C4-2B (cell line): ENCODE data around the gene KCNJ15.

Experiments used
- H3K27ac ChIP-seq: fragments of 450-650 bp; 2 replicates; pipeline ENCODE4 v1.5.1; 2017
- ZFX ChIP-seq: fragments of 450-650 bp; IDR thresholded peaks from 2 replicates; pipeline ENCODE4 v1.6.1; 2017
- TF ChIP-seq, protein P1 (sequence below): fragments of 450-650 bp; conservative IDR thresholded peaks from 2 replicates; pipeline ENCODE4 v1.5.1; 2017; ENCODE audit warnings: mild to moderate bottlenecking

The KCNJ15 gene

DNA sequence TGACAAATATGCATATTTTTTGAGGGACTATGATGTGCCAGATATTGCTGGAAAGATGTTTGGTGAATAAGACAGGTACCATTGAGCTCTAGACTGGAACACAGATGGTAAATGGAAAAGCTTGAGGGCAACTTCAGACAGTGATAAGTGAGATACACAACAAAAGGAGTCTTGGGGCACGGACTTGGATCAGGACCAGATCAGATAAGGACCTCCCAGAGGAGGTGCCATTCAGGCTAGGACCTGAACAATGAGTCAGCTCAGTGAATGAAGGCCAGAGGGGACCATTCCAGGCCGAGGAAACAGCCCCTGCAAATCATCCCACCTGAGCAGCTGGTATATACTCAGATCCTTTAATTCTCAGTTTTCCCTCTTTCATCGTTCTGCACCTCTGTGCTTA, 1.8 kb upstream of the KCNJ15 start:
- TF ChIP-seq, protein P1, sequence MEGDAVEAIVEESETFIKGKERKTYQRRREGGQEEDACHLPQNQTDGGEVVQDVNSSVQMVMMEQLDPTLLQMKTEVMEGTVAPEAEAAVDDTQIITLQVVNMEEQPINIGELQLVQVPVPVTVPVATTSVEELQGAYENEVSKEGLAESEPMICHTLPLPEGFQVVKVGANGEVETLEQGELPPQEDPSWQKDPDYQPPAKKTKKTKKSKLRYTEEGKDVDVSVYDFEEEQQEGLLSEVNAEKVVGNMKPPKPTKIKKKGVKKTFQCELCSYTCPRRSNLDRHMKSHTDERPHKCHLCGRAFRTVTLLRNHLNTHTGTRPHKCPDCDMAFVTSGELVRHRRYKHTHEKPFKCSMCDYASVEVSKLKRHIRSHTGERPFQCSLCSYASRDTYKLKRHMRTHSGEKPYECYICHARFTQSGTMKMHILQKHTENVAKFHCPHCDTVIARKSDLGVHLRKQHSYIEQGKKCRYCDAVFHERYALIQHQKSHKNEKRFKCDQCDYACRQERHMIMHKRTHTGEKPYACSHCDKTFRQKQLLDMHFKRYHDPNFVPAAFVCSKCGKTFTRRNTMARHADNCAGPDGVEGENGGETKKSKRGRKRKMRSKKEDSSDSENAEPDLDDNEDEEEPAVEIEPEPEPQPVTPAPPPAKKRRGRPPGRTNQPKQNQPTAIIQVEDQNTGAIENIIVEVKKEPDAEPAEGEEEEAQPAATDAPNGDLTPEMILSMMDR = no peak
- no peak for TF ChIP-seq ZFX
- no peak overlapping the region for H3K27ac ChIP-seq

DNA sequence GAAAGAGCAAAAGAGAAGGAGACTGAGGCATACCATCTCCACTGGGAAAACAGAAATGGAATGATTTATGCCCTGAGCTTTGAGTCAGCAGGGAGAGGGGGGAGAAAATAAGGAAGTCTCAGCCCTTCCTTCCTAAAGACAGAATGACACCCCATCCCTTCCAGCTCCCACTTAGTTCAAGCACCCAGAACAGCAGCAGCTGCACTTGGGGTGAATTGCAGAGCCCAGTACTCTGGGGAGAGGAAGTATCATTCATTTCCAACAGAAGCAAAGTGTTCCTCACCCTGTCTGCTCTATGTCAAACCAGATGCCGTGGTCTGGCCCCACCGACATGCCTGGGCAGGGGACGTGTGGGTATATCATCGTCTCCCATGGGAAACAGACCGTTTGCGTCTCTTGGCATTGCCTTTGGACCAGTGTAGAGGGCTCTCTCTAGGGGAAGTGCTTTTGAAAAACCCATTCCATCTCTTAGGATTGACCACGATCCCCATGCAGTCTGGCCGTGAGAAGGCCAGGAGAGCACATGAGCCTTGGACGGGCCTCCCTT, 1.1 kb upstream of the KCNJ15 start:
- no peak overlapping the region for H3K27ac ChIP-seq
- no peak for TF ChIP-seq ZFX

DNA sequence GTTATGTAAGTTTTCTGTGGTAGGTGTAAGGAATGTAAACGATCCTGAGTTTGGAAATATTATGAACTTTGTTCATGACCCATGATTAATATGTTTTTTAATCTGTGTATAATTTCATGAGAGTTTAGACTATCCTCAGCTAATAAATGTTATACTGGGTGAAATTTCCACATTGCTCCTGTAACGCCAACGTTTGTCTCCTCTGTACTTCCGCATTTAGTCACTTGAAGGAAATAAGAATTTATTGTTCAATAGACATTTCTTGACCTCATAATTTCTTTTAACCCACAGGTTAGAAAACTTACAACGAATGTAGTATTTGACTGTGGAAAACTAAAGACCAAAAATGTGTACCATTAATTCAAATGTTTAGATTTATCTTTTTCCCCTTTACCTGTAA, 876 bp downstream of the KCNJ15 start:
- no peak for TF ChIP-seq ZFX
- TF ChIP-seq, protein P1 = no peak
- no peak overlapping the region for H3K27ac ChIP-seq

DNA sequence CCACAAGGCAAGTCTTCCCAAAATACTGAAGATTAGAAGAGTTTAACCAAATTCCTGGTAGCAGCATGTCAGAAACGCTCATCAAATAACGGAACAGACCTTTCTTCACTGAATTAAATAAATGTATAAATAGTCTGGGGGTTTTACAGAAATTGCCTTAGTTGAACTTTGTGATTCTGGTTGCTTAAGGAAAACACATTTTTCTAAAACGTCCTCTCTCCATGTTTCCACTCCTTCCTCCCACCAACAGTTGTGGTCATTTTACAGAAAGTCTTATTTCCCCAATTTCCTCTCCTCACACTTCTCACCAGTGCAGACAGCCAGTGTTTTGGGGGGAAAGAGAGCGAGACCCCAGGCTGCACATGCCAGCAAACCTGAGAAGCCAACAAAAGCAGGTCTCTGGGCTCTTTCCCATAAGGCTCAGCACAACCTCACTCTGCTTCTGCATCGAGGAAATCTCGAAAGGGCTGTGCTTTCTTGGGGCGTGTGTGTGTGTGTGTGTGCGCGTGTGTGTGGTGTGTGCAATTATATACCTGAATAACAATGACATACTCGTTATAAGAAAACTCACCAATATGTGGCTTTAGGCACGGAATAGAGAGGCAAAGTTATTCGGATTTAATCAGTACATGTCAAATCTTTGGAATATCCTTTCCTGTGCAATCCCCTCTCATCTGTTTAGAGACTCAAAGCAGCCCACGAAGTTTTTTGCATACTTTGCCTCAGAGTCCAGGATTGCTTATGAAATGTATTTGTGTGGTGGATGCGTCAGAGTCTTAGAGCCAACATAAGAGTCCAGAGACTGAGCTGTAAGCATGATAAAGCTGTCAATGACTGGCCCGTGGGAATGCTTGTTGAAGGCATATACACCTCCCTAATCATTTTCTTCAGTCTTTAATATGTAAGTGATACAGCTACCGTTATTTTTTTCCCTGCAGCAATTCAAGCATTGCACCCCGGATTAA, 2.0 kb downstream of the KCNJ15 start:
- H3K27ac ChIP-seq = no peak overlapping the region
- TF ChIP-seq, protein P1 = no peak

DNA sequence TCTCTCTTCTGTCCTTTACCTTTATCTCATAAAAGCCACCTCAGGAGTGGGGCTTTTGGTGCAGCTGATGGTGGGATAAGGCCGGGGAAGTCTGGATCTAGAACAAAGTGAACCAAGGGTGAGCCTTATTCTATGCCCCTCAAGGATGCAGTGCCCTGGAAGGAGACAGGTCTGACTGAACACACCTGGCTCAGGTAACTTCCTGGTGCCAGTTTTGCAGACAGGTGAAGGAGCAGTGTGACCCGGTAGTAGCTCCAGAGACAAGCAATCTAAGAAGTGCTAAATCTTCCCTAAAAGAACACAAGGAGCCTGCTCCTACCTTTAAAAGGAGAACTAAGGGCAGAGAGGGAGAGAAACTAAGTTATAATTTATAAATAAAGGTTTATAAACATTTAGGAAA, 2.9 kb downstream of the KCNJ15 start:
- TF ChIP-seq ZFX = no peak
- TF ChIP-seq, protein P1 = no peak
- no peak overlapping the region for H3K27ac ChIP-seq

DNA sequence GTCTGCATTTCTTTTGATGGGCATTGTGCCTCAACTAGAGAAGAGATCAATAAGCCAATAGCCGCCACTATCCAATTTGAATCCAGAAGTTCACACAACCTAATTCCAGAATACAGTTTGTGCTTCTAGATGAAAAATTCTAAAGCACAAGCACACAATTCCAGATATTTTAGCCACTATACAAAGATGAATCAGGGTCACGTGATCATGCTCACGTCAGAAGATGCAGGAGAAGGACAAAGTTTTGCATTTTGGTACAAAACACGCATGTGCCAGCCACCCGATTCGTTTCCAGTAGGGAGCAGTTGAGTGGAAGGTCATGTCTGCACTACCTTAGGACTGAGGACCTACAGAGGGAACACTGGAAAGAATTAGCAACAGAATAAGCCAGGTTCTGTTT, 3.6 kb downstream of the KCNJ15 start:
- TF ChIP-seq ZFX = no peak
- TF ChIP-seq, protein P1 = no peak
- H3K27ac ChIP-seq = no peak overlapping the region

DNA sequence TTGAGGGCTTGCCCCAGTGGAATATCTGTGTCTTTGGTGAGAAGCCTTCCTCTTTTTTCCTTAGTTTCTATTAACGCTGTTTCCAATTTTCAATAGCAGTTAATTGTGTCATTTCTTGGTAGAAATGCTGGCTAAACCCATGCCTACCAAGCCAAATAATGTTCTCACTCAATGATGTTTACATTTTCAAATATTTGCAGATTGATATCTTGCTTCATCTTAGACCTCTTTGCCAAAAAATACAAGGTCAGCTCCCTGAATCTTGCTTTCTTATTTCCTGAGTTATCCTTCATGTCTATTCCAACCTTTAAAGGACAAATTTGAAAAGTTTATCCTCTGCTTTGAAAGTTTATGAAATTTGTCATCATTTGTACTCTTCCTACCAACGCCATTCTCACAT, 5.1 kb downstream of the KCNJ15 start:
- TF ChIP-seq ZFX = no peak
- TF ChIP-seq, protein P1 = no peak
- H3K27ac ChIP-seq = no peak overlapping the region
